GM20000 (cell line): ENCODE data around the gene KLF1.

Experiments used
- DNase-seq: peaks from one replicate; pipeline ENCODE4 v3.0.0; 2012; ENCODE audit warnings: low spot score
- CTCF ChIP-seq: IDR thresholded peaks from 2 replicates; pipeline ENCODE4 v1.5.1; 2012; ENCODE audit warnings: mild to moderate bottlenecking, control low read depth; ENCODE audit errors: extremely low read depth, missing control alignments

Gene KLF1

GRCh38 chr19:12888006-12888603 lies 1.1 kb upstream of the KLF1 start:
- DNase-seq, result no peak
- no peak for TF ChIP-seq CTCF

GRCh38 chr19:12886651-12886968 lies 391 bp downstream of the KLF1 start:
- no peak for DNase-seq
- no peak for TF ChIP-seq CTCF

- no peak for DNase-seq
- TF ChIP-seq CTCF, result no peak
Measured at GRCh38 chr19:12885749-12886650, 1.0 kb downstream of the KLF1 start.

GRCh38 chr19:12884926-12885748 lies 1.9 kb downstream of the KLF1 start:
- TF ChIP-seq CTCF, result no peak

GRCh38 chr19:12884627-12884925 lies 2.4 kb downstream of the KLF1 start:
- no peak for DNase-seq
- no peak for TF ChIP-seq CTCF

More at GRCh38 chr19:12884926-12885748, 1.9 kb downstream of the KLF1 start:
- peak; percentile 86 for DNase-seq

- DNase-seq, result no peak
- no peak for TF ChIP-seq CTCF
Measured at GRCh38 chr19:12884202-12884601, 2.8 kb downstream of the KLF1 start.

GRCh38 chr19:12882589-12882988 lies 4.4 kb downstream of the KLF1 start:
- no peak for DNase-seq

More at GRCh38 chr19:12882589-12882988, 4.4 kb downstream of the KLF1 start:
- TF ChIP-seq CTCF, result no peak
